Lower leg skin (tissue), 3 donors: ENCODE results near the gene HILPDA.

ENCODE experiments used
- CTCF ChIP-seq, 3 donors: fragments of 450-650 bp; IDR thresholded peaks; one replicate each; pipeline ENCODE4 v1.5.1; 2016; ENCODE audit warnings: antibody characterized with exemption in 3 of 3, mild to moderate bottlenecking in 3 of 3, moderate library complexity in 2 of 3
- POLR2A ChIP-seq, 2 donors: fragments of 450-650 bp; IDR thresholded peaks; one replicate each; pipeline ENCODE4 v1.6.1; 2016 to 2017; ENCODE audit warnings: antibody characterized with exemption in 2 of 2, mild to moderate bottlenecking in 1 of 2, moderate library complexity in 1 of 2

GRCh38 chr7:128430207-128430606, 25.5 kb upstream of the HILPDA start:
- no peak for TF ChIP-seq CTCF (IDR thresholded peaks at IDR 0.05)
- TF ChIP-seq POLR2A (IDR thresholded peaks at IDR 0.05): no peak
